ENCODE data around the gene AGT.

DNA sequence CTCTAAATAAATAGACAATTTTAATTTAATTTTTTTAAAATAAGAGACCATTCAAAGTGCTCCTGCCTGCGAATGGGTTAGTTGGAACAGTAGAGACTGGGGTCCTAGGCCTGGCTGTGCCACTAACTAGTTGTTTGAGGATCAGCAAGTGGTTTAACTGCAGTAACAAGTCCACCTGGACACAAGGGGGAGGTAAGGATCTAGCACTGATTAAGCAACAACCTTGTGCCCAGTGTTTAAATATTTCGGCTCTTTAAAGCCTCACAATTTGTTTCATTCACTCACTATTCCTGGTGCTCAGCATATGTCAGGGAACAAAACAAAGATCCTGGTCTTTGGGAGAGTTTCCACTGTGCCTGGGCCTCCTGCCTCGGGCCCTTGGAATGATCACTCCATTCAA is 1.6 kb upstream of the AGT start:
- TF ChIP-seq, protein P1, sequence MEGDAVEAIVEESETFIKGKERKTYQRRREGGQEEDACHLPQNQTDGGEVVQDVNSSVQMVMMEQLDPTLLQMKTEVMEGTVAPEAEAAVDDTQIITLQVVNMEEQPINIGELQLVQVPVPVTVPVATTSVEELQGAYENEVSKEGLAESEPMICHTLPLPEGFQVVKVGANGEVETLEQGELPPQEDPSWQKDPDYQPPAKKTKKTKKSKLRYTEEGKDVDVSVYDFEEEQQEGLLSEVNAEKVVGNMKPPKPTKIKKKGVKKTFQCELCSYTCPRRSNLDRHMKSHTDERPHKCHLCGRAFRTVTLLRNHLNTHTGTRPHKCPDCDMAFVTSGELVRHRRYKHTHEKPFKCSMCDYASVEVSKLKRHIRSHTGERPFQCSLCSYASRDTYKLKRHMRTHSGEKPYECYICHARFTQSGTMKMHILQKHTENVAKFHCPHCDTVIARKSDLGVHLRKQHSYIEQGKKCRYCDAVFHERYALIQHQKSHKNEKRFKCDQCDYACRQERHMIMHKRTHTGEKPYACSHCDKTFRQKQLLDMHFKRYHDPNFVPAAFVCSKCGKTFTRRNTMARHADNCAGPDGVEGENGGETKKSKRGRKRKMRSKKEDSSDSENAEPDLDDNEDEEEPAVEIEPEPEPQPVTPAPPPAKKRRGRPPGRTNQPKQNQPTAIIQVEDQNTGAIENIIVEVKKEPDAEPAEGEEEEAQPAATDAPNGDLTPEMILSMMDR (optimal IDR thresholded peaks at IDR 0.05 in 1 of 3, IDR thresholded peaks at IDR 0.05 in 1 of 3, conservative IDR thresholded peaks at IDR 0.05 in 1 of 3; ENCODE audit: extremely low read depth in 1 of 3, insufficient read depth in 2 of 3, low read length in 3 of 3): no peak
- TF ChIP-seq EZH2 (IDR thresholded peaks at IDR 0.05; ENCODE audit: low read length): no peak
